Mammary epithelial cell (primary cell): Measurements from ENCODE around the gene ALOX5AP.

Experiments used
- EZH2 ChIP-seq: IDR thresholded peaks from 2 replicates; pipeline ENCODE4 v1.6.1; 2012; ENCODE audit warnings: low read length, inconsistent platforms, borderline replicate concordance
- TF ChIP-seq, protein P1 (sequence below), 2 donors: IDR thresholded peaks in 1 of 2; conservative IDR thresholded peaks in 1 of 2; 2 replicates each; pipeline ENCODE4 v1.5.1; 2011 to 2012; ENCODE audit warnings: inconsistent platforms in 2 of 2, low read length in 2 of 2, mild to moderate bottlenecking in 2 of 2, control low read depth in 1 of 2, low read depth in 1 of 2; ENCODE audit not compliant: insufficient read depth in 1 of 2; ENCODE audit errors: extremely low read depth in 1 of 2

GRCh38 chr13:30791354-30792001, 56.1 kb downstream of the ALOX5AP start:
- no peak for TF ChIP-seq EZH2
- TF ChIP-seq, protein P1, sequence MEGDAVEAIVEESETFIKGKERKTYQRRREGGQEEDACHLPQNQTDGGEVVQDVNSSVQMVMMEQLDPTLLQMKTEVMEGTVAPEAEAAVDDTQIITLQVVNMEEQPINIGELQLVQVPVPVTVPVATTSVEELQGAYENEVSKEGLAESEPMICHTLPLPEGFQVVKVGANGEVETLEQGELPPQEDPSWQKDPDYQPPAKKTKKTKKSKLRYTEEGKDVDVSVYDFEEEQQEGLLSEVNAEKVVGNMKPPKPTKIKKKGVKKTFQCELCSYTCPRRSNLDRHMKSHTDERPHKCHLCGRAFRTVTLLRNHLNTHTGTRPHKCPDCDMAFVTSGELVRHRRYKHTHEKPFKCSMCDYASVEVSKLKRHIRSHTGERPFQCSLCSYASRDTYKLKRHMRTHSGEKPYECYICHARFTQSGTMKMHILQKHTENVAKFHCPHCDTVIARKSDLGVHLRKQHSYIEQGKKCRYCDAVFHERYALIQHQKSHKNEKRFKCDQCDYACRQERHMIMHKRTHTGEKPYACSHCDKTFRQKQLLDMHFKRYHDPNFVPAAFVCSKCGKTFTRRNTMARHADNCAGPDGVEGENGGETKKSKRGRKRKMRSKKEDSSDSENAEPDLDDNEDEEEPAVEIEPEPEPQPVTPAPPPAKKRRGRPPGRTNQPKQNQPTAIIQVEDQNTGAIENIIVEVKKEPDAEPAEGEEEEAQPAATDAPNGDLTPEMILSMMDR (conservative IDR thresholded peaks at IDR 0.05 in 1 of 2, IDR thresholded peaks at IDR 0.05 in 1 of 2; ENCODE audit: extremely low read depth in 1 of 2, insufficient read depth in 1 of 2, low read depth in 1 of 2, low read length in 2 of 2), result no peak
